Subcutaneous abdominal adipose tissue (tissue), 5 donors: Measurements from ENCODE around the gene DMRTC1.
"Not testable (repeated sequence)": the region's sequence is repeated elsewhere in the genome, so short reads cannot be mapped to it uniquely, and the experiment has no call there.

Source experiments
- H3K27ac ChIP-seq: one replicate; pipeline ENCODE4 v1.7.0; 2013; ENCODE audit warnings: low read depth, mild to moderate bottlenecking, inconsistent platforms, low read length, moderate library complexity
- H3K27me3 ChIP-seq, 5 donors: one replicate each; pipeline ENCODE4 v1.7.0; 2013; ENCODE audit warnings: low read length in 5 of 5, inconsistent platforms in 1 of 5; ENCODE audit not compliant: control insufficient read depth in 5 of 5, insufficient read depth in 4 of 5
- H3K36me3 ChIP-seq, 5 donors: one replicate each; pipeline ENCODE4 v1.7.0; 2013; ENCODE audit warnings: low read length in 5 of 5; ENCODE audit not compliant: control insufficient read depth in 5 of 5, insufficient read depth in 5 of 5
- H3K4me1 ChIP-seq, 5 donors: one replicate each; pipeline ENCODE4 v1.7.0; 2013; ENCODE audit warnings: low read length in 5 of 5, mild to moderate bottlenecking in 3 of 5, moderate library complexity in 1 of 5; ENCODE audit not compliant: control insufficient read depth in 5 of 5, insufficient read depth in 5 of 5
- H3K4me3 ChIP-seq, 5 donors: one replicate each; pipeline ENCODE4 v1.7.0; 2013; ENCODE audit warnings: low read length in 5 of 5, low read depth in 1 of 5
- H3K9ac ChIP-seq, 5 donors: one replicate each; pipeline ENCODE4 v1.7.0; 2013; ENCODE audit warnings: low read length in 5 of 5, mild to moderate bottlenecking in 4 of 5, moderate library complexity in 3 of 5
- H3K9me3 ChIP-seq, 5 donors: one replicate each; pipeline ENCODE4 v1.7.0; 2013; ENCODE audit warnings: low read length in 5 of 5; ENCODE audit not compliant: control insufficient read depth in 5 of 5
- donor health status: healthy.
- donor health status: healthy.
- donor health status: healthy.
- donor health status: healthy.
- donor health status: healthy.

DMRTC1 gene, protein sequence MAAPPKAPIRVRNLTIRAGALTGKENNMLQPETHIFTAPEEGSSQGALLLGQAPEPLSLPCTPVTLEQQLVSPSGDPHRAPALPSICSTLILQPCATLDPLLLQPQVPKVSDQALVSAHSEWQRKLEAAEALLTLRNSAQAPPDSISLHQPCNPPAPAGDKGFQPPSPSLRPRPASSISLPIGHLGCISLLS

DNA sequence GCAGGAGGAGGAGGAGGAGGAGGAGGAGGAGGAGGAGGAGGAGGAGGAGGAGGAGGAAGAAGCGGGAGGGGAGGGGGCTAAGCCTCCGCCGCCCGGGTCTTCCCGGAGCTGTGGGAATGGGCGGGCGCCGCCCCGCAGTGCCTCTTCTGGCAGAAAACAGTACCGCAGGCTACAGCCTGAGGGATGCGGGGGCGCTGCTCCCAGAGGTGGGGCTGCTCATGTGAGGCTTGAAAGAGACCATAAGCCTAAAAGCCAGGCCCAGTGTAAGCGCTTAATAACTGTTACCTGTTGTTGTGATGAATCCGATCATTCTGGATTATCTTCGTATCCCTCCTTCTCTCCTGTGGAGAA lies at the start of gene DMRTC1:
Gene DMRTC1 (minus strand): TSS at position 19 of the 351 bp plus-strand sequence. CDS start 68,143 bp downstream, outside the sequence.
- not testable (repeated sequence) for H3K36me3 ChIP-seq, H3K4me1 ChIP-seq, H3K9ac ChIP-seq, H3K27me3 ChIP-seq, H3K27ac ChIP-seq, H3K9me3 ChIP-seq, H3K4me3 ChIP-seq

DNA sequence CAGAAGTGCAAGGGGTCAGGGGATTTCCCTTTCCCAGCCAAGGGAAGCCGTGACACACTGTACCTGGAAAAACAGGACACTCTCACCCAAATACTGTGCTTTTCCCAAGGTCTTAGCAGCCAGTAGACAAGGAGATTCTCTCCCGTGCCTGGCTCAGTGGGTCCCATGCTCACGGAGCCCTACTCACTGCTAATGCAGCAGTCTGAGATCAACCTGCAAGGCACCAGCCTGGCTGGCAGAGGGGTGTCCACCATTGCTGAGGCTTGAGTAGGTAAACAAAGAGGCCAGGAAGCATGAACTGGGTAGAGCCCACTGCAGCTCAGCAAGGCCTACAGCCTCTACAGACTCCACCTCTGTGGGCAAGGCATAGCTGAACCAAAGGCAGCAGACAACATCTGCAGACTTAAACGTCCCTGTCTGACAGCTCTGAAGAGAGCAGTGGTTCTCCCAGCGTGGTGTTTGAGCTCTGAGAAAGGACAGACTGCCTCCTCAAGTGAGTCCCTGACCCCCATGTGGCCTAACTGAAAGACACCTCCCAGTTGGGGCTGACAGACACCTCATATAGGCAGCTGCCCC lies 37.3 kb upstream of the DMRTC1 start:
- not testable (repeated sequence) for H3K4me3 ChIP-seq, H3K9me3 ChIP-seq, H3K36me3 ChIP-seq, H3K9ac ChIP-seq, H3K27ac ChIP-seq, H3K27me3 ChIP-seq, H3K4me1 ChIP-seq

DNA sequence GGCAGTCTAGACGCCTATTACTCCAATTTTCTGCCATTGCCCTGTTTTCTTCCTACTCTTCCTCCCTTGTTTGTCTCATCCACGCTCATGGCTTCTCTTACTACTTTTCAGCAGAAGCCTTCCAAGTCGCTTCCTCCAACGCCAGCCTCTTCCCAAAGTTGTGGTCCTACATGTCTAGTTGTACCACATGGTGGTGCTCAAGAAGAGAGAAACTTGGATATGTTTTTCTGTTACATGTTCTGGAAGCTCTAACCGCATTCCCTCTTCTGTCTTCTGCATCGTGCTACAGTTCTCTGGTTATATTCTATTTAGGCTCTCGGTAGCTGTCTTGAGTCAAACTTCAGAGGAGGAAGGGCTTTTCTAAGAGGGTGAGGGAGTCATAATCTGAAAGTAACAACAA lies 31.2 kb upstream of the DMRTC1 start:
- H3K9ac ChIP-seq, H3K27me3 ChIP-seq, H3K36me3 ChIP-seq, H3K9me3 ChIP-seq, H3K4me1 ChIP-seq, H3K27ac ChIP-seq, H3K4me3 ChIP-seq: not testable (repeated sequence)

DNA sequence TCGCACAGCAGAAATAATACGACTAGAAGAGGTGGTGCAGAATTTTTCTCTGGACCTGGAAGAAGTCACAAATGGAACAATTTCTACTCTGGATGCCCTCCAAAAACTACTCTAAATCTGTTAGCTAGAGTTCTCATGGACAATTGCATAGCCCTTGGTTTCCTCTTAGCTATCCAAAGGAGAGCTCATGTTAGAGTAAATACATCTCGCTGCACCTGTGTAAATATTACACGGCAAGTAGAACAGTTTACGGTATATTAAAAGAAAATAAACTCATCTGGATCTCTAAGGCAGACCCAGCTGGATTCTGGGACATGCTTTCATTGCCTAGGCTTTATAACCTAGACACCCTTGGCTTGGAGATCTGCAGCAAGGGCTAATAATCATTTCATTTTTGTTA lies 28.2 kb upstream of the DMRTC1 start:
- not testable (repeated sequence) for H3K27me3 ChIP-seq, H3K36me3 ChIP-seq

DNA sequence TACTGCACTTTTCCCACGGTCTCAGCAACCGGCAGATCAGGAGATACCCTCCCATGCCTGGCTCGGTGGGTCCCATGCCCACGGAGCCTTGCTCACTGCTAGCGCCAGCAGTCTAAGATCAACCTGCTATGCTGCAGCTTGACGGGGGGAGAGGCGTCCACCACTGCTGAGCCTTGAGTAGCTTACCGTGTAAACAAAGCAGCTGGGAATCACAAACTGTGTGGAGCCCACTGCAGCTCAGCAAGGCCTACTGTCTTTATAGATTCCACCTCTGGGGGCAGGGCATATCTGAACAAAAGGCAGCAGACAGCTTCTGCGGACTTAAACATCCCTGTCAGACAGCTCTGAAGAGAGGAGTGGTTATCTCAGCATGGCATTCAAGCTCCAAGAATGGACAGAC lies 16.3 kb upstream of the DMRTC1 start:
- not testable (repeated sequence) for H3K27me3 ChIP-seq, H3K4me3 ChIP-seq, H3K9me3 ChIP-seq, H3K27ac ChIP-seq, H3K36me3 ChIP-seq, H3K9ac ChIP-seq, H3K4me1 ChIP-seq

More for the DNA sequence above, 28.2 kb upstream of the DMRTC1 start:
- H3K9ac ChIP-seq, H3K9me3 ChIP-seq, H3K4me1 ChIP-seq, H3K27ac ChIP-seq, H3K4me3 ChIP-seq: not testable (repeated sequence)

DNA sequence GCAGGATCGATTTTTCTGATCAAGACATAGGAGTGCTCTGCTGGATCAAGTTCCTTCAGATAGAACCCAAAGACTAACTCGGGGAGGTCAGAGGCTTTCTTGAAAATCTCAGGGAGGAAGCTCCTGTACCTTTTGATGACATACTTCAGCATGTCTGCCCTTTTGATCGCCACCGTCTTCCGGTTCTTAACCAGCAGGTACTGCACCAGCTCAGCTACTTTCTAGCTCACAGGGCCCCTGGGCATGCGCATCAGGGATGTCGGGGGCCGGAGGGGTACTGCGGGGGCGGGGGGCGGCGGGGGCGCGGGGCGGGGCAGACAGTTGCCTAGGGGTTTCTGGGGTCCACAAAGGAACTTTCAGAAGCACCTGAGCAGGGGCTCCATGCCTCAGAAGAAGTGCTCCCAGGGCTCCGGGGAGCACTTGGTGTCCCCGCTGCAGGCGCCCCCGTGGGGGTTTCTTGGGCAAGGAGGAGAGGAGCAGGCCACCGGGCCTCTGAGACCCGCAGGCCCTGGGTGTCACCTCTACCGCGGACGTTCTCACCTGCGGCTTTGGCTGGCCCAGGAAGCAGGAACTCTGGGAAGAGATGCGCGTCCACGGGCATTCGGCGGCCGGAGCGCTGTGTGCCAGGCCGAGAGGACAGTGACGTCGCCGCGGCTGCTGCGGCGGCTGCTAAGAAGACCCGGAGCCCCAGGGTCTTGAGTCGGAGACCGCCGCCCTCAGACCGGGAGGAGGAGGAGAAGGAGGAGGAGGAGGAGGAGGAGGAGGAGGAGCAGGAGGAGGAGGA lies 410 bp downstream of the DMRTC1 start:
- not testable (repeated sequence) for H3K27ac ChIP-seq, H3K9me3 ChIP-seq, H3K9ac ChIP-seq, H3K4me1 ChIP-seq, H3K4me3 ChIP-seq, H3K27me3 ChIP-seq, H3K36me3 ChIP-seq

DNA sequence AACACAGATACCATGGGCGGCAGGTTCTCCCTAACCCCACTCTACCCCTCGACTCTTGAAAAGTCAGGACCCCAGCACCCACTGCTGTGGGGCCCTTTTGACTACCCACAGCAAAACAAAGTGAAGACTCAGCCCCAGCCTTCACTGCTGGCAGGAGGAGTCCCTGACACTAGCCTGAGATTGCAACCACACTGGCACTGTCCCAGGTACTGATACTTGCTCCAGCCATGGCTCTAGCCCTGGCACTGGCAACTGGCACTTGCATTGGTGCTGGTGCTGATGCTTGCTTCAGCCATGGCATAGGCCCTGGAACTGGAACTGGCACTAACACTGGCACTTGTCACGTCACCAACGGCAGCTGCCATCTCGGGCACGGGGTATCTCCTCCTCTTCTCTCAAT lies 1.4 kb downstream of the DMRTC1 start:
- not testable (repeated sequence) for H3K9me3 ChIP-seq, H3K27ac ChIP-seq, H3K9ac ChIP-seq, H3K4me1 ChIP-seq, H3K36me3 ChIP-seq, H3K27me3 ChIP-seq, H3K4me3 ChIP-seq

DNA sequence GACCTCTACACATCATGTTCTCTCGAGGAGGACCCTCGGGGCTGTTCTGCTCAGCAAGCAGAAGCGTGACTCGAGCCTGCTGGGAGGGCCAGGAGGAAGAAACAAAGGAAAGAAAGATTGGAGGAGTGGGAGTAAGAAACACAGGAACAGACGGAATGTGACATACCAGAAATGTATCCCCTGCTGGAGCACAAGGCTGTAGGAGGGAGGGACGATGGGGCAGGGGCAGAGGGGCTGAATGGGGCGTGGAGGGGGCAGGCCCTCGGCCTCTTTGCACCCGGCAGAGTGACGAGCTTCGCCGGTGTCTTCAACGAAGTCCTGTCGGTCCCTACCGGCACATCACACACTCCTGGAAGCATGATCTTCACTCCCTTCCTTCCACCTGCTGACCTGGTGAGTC lies 5.7 kb downstream of the DMRTC1 start, which contains the start of gene FAM236A:
Gene FAM236A (plus strand): TSS at position 301 of the 400 bp plus-strand sequence. CDS start 57 bp downstream, at position 358.
- not testable (repeated sequence) for H3K9me3 ChIP-seq, H3K27me3 ChIP-seq, H3K27ac ChIP-seq, H3K4me1 ChIP-seq, H3K36me3 ChIP-seq, H3K4me3 ChIP-seq, H3K9ac ChIP-seq

DNA sequence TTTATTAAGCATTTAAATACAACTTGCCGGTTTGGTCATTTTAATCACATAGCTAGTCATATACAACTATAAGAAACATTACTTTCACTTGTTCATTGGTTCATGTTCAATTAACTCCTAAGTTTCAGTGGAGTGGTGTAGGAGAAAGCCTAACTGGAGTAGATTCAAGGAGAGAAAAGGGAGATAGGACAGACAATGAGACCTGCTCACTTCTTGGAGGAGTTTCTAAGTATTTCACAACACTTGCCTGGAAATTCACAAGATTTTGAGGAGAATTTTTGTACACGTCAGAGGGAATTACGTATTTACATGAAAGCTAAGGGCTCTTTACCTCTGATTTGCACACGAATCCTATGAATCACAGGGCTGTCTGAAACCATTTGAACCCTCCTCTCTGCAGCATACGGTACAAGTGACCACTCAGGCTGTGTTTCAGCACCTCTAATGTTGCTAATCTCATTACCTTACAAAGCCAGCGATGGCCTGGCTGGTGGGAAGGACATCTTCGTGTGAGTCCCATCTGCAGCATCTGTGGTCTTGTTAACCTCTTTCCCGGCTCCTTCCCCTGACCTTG lies 6.7 kb downstream of the DMRTC1 start:
- H3K27me3 ChIP-seq, H3K36me3 ChIP-seq, H3K27ac ChIP-seq, H3K4me3 ChIP-seq, H3K9me3 ChIP-seq, H3K9ac ChIP-seq, H3K4me1 ChIP-seq: not testable (repeated sequence)

DNA sequence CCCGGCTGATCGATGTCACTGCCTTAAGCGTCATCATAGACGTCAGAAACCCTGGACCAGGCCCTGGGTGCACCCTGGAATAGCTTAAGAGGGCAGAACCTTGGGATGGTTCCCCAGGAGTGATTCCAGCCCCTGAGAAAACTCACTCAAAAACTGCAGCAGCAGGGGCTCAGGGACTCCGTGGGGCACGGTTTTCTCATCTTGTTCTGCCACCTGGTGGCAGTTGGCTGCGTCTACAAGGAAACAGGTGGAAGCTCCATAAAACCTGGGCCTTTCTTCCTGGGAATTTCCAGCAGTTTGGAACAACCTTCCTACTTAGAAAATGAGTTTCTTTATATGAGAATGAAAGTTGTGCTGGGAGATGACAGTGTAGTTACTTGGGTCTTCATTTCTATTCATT lies 7.2 kb downstream of the DMRTC1 start:
- H3K9me3 ChIP-seq, H3K4me1 ChIP-seq, H3K27me3 ChIP-seq, H3K9ac ChIP-seq, H3K36me3 ChIP-seq, H3K27ac ChIP-seq, H3K4me3 ChIP-seq: not testable (repeated sequence)
